SU-DHL-6 (cell line): Measurements from ENCODE around the gene PHF10.
A peak's percentile ranks its signal among the peaks of the same experiment; 100 is the strongest.
"Not testable (repeated sequence)": the region's sequence is repeated elsewhere in the genome, so short reads cannot be mapped to it uniquely, and the experiment has no call there.

Source experiments
- H2AFZ ChIP-seq: fragments of 200-600 bp; sonication (generic); 2 replicates; pipeline ENCODE4 v1.6.1; 2014; ENCODE audit warnings: low read depth, mild to moderate bottlenecking, moderate library complexity, mixed read lengths, antibody characterized with exemption, low read length; ENCODE audit not compliant: severe bottlenecking
- H3F3A ChIP-seq: fragments of 200-600 bp; shearing (Covaris generic); 2 replicates; pipeline ENCODE4 v1.6.0; 2016; ENCODE audit warnings: antibody characterized with exemption, mild to moderate bottlenecking; ENCODE audit not compliant: insufficient read depth
- H3K27ac ChIP-seq: fragments of 200-600 bp; sonication (generic); 2 replicates; pipeline ENCODE4 v1.5.1; 2016; ENCODE audit warnings: low read depth, mild to moderate bottlenecking, low read length, moderate library complexity, mixed read lengths
- H3K27me3 ChIP-seq: fragments of 200-600 bp; sonication (generic), shearing (Covaris generic); 2 replicates; pipeline ENCODE4 v1.6.0; 2014; ENCODE audit warnings: mild to moderate bottlenecking, low read length
- H3K36me3 ChIP-seq: fragments of 200-600 bp; sonication (generic); 2 replicates; pipeline ENCODE4 v1.6.1; 2014; ENCODE audit warnings: mild to moderate bottlenecking, low read length, mixed read lengths
- H3K4me2 ChIP-seq: fragments of 300-600, 200-600 bp; shearing (Covaris generic), sonication (generic); 2 replicates; pipeline ENCODE4 v1.6.0; 2014; ENCODE audit warnings: low read length, low read depth, mild to moderate bottlenecking; ENCODE audit not compliant: poor library complexity, severe bottlenecking
- H3K4me3 ChIP-seq: fragments of 200-600 bp; sonication (generic); 2 replicates; pipeline ENCODE4 v1.5.1; 2014; ENCODE audit warnings: antibody characterized with exemption, low read length, mild to moderate bottlenecking, mixed read lengths; ENCODE audit not compliant: insufficient read depth, poor library complexity, severe bottlenecking
- H3K79me2 ChIP-seq: fragments of 200-600 bp; sonication (generic); 2 replicates; pipeline ENCODE4 v1.6.1; 2014; ENCODE audit warnings: mild to moderate bottlenecking, low read length, moderate library complexity; ENCODE audit not compliant: insufficient read depth
- H3K9ac ChIP-seq: fragments of 200-600 bp; sonication (generic); 2 replicates; pipeline ENCODE4 v1.7.0; 2014; ENCODE audit warnings: mild to moderate bottlenecking, low read length
- H3K9me2 ChIP-seq: fragments of 200-600 bp; sonication (generic); replicated peaks from 2 replicates; pipeline ENCODE4 v1.6.1; 2014; ENCODE audit warnings: low read length; ENCODE audit not compliant: insufficient read depth
- H3K9me3 ChIP-seq: fragments of 200-600 bp; sonication (generic); 2 replicates; pipeline ENCODE4 v1.6.1; 2014; ENCODE audit warnings: low read length, mixed read lengths; ENCODE audit not compliant: insufficient read depth
- H4K20me1 ChIP-seq: fragments of 200-600 bp; sonication (generic); 2 replicates; pipeline ENCODE4 v1.6.1; 2014; ENCODE audit warnings: low read depth, mild to moderate bottlenecking, antibody characterized with exemption, low read length, moderate library complexity, mixed read lengths
- CTCF ChIP-seq: fragments of 200-600 bp; sonication (generic); IDR thresholded peaks from one replicate; pipeline ENCODE4 v1.5.1; 2017; ENCODE audit warnings: antibody characterized with exemption, mild to moderate bottlenecking, low read length, moderate library complexity; ENCODE audit not compliant: insufficient read depth, poor library complexity, severe bottlenecking
- EZH2phosphoT487 ChIP-seq: fragments of 200-600 bp; sonication (generic), shearing (Covaris generic); conservative IDR thresholded peaks from 2 replicates; pipeline ENCODE4 v1.6.1; 2018; ENCODE audit warnings: mild to moderate bottlenecking, antibody characterized with exemption, low read length, moderate library complexity, mixed read lengths

PHF10 gene

DNA sequence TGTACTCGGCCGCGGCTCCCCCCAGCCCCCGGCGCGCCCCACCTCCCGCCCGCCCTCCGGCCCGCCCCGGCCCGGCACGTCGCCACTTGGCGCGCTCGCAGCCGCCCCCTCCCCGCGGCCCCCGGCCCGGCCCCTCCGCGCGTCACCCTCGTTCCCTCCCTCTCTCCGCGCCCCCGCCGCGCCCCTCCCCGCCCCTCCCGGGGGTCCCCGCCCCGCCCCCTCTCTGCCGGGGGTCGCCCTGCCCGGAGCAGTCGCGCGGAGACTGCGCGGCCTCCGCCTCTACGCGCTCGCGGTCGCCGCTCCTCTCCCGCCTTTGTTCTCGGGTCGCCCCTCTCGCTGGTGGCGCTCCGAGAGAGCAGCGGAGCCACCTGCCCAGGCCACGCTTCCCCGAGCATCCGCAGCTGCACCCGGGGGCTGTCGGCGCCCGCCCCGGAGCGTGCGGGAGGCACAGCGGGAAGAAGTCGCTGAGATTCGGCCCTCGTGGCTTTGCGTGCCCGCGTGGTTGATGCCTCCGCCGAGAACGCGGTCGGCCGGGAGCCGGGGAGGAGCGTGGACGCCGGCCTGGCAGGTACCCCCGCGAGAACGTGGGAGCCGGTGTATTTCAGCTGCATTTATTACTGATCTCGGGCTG, at the start of gene PHF10:
PHF10 (minus strand) TSS at position 7 of the 631 bp plus-strand sequence. CDS start 569 bp downstream, outside the sequence.
- peaks cover 21% of the 10 kb centered on the region for H4K20me1 ChIP-seq
- peak within 1 kb of the TSS; percentile 90 for H2AFZ ChIP-seq
- peak within 1 kb of the TSS; percentile 95 for H3K4me2 ChIP-seq
- H3F3A ChIP-seq = peaks cover 34% of the 10 kb centered on the region
- H3K27me3 ChIP-seq = no peaks in the 10 kb centered on the region
- H3K9me2 ChIP-seq = no peaks in the 10 kb centered on the region
- peak within 1 kb of the TSS; percentile 73 for H3K27ac ChIP-seq
- no peaks in the 10 kb centered on the region for H3K9me3 ChIP-seq
- H3K4me3 ChIP-seq = peak within 1 kb of the TSS; percentile 78
- TF ChIP-seq CTCF (no peak), EZH2phosphoT487 (no peak)
- peaks cover 38% of the 10 kb centered on the region for H3K79me2 ChIP-seq
- no peaks in the 10 kb centered on the region for H3K36me3 ChIP-seq
- peak within 1 kb of the TSS; percentile 78 for H3K9ac ChIP-seq

- no peaks in the 10 kb centered on the region for H3K9me2 ChIP-seq
- H3K27me3 ChIP-seq = no peaks in the 10 kb centered on the region
- H4K20me1 ChIP-seq = no peaks in the 10 kb centered on the region
- H3K36me3 ChIP-seq = no peaks in the 10 kb centered on the region
- H3K27ac ChIP-seq = no peak overlapping the region
- H3K4me3 ChIP-seq = no peak overlapping the region
- H3K9ac ChIP-seq = no peak overlapping the region
- no peaks in the 10 kb centered on the region for H3F3A ChIP-seq
- no peaks in the 10 kb centered on the region for H3K9me3 ChIP-seq
- no peaks in the 10 kb centered on the region for H3K79me2 ChIP-seq
- TF ChIP-seq CTCF (no peak), EZH2phosphoT487 (no peak)
- no peak overlapping the region for H2AFZ ChIP-seq
- no peak overlapping the region for H3K4me2 ChIP-seq
These were observed 42.8 kb upstream of the PHF10 start for GRCh38 chr6:169766921-169767736.

DNA sequence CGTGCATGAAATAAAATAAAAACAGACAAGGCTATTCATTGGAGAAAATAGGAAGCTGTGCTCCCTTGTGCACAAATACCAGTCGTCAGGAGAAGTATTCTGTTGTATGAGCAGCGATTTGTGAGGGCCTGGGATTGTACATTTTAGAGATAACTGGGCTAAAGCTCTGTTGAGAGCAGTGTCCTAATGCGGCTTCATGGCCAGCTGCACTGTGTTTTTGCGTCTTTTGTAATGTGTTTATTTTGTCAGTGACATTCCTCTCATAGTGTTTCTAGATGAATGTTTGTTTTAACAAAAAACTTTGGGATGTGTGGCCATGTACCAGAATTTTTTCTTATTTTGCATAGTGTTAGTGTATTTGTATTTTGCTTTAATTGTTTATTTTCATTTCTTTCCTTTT, 41.9 kb upstream of the PHF10 start:
- Histone ChIP-seq H3K4me2 (no peak overlapping the region), H3F3A (no peaks in the 10 kb centered on the region), H3K9me2 (no peaks in the 10 kb centered on the region), H4K20me1 (no peaks in the 10 kb centered on the region), H3K27ac (no peak overlapping the region), H3K9ac (no peak overlapping the region), H3K79me2 (no peaks in the 10 kb centered on the region), H3K9me3 (no peaks in the 10 kb centered on the region), H3K36me3 (no peaks in the 10 kb centered on the region), H2AFZ (no peak overlapping the region), H3K27me3 (no peaks in the 10 kb centered on the region), H3K4me3 (no peak overlapping the region)
- TF ChIP-seq EZH2phosphoT487 (no peak), CTCF (no peak)

DNA sequence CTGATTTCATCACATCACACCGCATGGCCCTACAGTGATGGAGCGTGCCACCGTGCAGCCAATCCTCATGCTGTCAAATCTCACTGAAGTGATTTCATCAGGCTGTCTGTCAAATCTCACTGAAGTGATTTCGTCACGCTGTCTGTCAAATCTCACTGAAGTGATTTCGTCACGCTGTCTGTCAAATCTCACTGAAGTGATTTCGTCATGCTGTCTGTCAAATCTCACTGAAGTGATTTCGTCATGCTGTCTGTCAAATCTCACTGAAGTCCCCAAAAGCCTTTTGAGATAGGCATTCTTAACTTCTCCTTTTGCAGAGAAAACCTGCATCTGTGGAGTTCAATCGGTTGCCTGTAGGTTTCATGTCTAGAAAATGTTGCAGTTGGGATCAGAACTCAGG, 41.5 kb upstream of the PHF10 start:
- not testable (repeated sequence) for H4K20me1 ChIP-seq, H3K36me3 ChIP-seq, H3K27me3 ChIP-seq, H3K4me3 ChIP-seq, H3K79me2 ChIP-seq, H3K9me2 ChIP-seq, H3K27ac ChIP-seq, H3K9ac ChIP-seq, H2AFZ ChIP-seq, H3F3A ChIP-seq, H3K9me3 ChIP-seq, H3K4me2 ChIP-seq
